NCI-H2107 treated with DMSO at 0.1 percent for 48 hours (cell line): ENCODE measurements around the gene SLC66A3.
A peak's percentile ranks its signal among the peaks of the same experiment; 100 is the strongest.

Experiments used
- DNase-seq: peaks from one replicate; lab custom pipeline; 2025; ENCODE audit not compliant: unreplicated experiment; lab: John Stamatoyannopoulos, UW

SLC66A3 gene

DNA sequence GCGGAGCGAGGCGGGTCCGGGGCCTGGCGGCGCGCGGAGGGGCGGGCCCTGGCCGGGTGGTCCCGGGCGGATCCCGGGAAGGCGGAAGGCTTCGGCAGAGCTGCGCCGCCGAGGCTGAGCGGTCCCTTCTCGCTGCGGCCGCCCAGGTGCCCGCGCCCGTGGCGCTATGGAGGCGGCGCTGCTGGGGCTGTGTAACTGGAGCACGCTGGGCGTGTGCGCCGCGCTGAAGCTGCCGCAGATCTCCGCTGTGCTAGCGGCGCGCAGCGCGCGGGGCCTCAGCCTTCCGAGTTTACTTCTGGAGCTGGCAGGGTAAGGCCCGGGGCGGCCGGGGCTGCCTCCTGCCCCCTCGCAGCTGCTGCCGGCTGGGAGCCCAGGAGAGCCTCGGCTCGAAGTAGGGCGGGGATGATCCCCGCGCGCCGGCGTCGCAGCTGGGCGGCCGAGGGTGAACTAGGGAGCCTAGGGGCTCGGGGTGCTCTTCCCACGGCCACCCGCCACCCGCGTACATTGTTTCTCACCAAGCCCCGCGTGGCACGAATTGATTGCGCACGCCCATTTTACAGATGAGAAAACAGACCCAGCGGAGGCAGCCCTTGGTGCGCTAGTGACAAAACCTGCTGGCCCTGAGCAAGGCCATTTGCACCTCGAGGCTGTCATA lies at the start of gene SLC66A3:
TSS of gene SLC66A3 (plus strand) at position 87 of the 655 bp plus-strand sequence. CDS start at position 167, 80 bp downstream.
- DNase-seq = peak; percentile 70

DNA sequence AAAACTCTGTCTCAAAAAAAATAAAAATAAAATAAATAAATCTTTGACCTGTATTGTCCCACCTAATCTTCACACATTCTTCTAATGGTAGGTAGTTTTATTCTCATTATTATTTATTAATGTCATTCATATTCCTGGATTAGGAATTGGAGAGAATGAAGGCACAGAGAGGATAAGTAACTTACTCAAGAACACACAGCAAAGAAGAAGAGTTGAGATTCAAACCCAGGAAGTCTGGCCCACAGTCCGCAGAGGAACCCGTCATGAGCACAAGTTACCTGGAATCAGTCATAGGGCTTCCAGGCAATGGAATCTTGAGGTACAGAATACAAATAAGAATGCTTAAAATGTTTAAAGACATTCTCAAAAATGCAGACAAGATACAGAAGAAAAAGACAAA lies 46.3 kb upstream of the SLC66A3 start:
- no peak for DNase-seq

DNA sequence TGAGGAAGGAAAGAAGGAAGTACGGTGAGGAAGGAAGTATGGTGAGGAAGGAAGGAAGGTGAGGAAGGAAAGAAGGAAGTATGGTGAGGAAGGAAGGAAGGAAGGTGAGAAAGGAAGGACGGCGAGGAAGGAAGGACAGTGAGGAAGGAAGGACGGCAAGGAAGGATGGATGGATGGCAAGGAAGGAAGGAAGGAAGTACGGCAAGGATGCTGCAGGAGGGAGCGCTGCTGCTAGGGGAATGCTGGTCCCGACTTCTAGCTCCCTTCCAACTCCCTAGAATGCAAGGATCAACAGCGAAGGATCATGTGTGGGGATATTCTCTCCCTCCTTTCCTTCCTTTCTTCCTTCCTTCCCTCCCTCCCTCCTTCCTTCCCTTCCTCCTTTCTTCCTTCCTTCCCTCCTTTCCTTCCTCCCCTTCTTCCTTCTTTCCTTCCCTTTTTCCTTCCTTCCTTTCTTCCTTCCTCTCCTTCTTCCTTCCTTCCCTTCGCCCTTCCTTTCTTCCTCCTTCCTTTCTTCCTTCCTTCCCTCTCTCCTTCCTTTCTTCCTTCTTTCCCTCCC lies 42.3 kb upstream of the SLC66A3 start:
- no peak for DNase-seq

DNA sequence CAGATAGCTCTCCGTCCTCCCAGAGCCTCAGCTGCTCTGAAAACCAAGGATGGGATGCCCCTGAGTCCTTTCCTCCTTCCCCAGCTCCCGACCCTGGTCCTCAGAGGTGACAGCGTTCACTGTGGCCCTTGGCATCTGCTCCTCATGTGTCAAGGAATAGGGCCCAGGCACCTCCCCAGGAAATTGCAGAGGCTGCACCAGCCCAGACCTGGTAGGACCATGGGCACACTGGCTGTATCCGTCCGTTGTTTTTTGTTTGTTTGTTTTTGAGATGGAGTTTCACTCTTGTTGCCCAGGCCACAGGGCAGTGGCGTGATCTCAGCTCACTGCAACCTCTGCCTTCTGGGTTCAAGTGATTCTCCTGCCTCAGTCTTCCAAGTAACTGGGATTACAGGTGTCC lies 37.5 kb upstream of the SLC66A3 start:
- DNase-seq = no peak

DNA sequence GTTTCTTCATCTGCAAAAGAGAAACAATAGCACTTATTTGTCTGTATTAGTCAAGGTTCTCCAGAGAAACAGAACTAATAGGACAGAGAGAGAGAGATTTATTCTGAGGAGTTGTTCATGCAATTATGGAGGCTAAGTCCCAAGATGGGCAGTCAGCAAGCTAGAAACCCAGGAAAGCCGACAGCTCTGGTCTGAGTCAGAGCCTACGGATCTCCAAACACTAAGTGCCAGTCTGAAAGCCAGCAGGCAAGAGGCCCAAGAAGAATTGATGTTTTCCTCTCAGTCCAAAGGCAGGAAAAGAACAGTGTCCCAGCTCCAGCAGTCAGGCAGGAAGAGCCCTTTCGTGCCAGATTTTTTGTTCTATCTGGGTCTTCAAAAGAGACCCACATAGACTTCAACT lies 36.5 kb upstream of the SLC66A3 start:
- DNase-seq = no peak

DNA sequence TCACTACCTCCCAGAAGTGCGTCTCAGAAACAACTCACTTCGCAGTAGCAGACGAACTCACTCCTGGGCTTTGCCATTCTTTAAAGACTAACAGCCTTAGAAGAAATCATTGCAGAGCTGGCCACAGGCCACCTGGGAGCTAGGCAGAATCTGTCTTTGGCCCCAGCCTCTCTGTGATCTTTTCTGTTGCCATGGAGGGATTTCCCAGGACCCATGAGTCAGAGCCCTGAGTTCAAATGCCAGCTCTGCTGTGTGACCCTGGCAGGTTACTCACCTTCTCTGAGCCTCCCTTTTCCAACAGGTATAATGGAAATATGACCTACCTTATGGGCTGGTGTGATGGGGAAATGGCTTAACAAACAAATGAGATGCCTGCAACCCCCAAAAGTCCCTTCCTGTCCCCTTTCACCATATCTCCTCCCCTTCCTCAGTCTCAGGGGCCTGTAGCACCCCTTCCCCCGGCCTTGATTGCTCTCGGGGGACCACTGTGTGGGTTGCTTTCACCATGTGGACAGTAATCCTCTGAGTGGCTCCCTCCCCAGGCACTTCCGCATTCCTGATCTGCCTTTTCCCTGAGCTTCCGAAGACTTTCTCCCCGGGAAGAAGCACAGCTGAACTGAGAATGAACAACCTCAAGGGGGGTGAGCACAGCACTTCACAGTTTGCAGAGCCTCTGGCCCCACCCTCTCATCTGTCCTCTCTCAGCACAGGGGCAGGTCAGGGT lies 34.0 kb upstream of the SLC66A3 start:
- DNase-seq = no peak

DNA sequence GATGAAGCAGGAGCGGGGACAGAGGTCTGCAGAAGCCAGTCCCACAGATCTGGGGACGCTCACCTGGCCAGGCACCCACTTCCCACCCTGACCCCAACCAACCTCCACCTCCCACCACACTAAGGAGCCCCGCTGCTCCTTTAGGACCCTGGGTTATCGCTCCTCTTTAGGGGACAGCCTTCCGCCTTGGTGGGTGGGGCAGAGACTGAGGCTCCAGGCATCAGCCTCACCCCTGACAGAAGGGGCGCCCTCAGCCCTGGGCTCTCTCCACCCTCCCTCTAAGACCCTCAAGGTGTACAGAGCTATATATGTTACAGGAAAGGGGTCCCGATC lies 33.5 kb upstream of the SLC66A3 start:
- DNase-seq = no peak

DNA sequence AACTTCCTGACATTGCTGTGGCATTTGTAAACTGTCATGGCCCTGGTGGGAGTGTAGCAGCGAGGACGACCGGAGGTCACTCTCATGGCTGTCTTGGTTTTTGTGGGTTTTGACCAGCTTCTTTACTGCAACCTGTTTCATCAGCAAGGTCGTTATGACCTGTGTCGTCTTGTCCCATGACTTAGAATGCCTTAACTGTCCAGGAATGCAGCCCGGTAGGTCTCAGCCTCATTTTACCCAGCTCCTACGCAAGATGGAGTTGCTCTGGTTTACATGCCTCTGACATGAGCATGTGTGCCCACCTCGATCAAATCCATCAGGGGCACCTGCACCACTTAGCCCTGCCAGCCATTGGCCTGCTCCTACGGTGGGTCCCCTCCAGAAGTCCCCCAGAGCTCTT lies 32.9 kb upstream of the SLC66A3 start:
- DNase-seq = no peak

DNA sequence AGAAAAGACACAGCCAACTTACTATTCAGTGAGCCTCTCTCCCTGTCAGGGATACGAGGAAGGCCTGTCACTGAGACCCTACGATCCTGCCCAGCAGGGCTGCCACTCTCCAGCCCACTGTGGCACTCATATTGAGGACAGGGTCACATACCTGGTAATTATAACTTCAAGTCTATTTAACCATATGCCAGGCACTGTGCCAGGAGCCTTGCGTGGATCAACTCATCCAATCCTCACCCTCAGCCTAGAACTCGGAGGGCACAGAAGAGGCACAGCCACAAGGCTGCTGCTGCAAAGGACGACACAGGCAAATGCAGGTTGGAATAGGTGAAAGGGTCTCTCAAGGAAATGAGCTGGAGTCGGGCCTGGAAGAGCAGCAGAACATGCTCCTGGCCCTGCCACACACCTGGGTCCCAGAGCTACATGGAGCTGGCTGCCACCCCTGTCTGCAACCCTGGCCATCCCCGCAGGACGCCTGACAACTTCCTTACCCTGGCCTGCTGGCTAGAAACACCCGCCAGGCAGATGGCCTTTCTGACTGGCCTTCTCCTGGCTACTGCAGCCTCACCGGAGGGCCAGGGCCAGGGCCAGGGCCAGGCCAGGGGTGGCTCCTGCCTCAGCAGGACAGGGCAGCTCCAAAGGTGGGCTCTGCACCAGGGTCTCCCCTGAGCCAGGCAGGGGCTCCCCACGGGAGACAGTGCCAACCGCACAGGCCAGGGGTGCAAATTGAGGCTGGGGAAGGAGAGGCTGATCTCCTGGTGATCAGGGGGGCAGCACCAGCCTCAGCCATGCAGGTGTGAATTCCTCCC lies 32.1 kb upstream of the SLC66A3 start:
- peak; percentile 38 for DNase-seq

DNA sequence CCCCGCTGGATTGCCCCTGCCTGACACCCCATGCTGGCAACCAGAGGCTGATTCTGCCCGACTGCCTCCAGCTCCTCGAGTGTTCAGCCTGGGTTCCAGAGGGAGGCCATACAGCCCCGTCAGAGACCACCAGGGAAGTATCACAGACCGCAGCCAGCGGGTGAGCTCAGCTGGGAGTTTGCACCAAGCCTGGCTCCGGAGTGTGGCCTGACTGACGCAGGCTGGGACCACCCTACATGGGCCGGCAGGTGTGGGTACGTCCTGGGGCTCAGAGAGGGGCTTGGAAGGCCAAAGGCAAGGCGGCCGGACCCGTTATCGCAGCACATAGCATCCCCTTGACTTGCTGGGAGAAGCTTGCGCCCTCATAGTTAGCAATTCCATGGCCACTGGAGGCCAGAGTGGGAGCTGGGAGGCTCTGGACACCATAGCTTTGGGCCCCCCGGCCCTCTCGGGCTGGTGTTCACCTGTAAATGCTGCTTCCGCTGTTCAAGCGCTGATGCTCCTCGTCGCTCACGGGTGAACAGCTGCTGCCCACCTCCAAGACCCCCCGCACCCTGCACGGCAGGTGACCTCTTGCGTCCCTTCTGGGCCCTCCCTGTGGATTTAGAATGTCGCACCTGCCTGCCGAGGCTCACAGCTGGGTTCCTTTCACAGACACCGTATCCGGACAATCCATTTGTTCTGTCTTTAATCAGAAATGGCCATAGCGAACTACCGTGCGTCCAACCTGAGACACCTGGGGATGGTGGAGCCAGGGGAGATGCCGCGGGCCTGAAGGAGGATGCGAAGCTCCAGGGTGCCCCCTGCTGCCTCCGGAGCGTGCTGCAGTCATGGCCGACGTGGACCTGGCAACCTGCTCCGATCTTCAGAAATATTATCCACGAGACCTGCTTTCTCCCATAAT lies 31.2 kb upstream of the SLC66A3 start:
- DNase-seq = peak; percentile 66

DNA sequence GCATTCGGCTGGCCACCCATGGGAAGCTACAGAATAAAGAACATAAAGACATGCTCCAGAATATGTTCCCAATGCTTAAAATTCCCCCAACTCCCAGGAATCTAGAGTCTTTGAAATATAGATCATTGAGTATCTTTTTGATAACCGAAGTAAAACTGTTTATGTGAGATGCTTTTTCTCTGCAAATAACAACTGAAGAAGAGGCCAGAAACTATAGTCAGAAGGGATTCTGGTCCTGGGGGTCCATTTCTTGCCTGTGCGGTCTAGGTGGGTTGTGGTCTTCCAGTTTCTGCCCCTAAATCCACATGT lies 30.6 kb upstream of the SLC66A3 start:
- no peak for DNase-seq

DNA sequence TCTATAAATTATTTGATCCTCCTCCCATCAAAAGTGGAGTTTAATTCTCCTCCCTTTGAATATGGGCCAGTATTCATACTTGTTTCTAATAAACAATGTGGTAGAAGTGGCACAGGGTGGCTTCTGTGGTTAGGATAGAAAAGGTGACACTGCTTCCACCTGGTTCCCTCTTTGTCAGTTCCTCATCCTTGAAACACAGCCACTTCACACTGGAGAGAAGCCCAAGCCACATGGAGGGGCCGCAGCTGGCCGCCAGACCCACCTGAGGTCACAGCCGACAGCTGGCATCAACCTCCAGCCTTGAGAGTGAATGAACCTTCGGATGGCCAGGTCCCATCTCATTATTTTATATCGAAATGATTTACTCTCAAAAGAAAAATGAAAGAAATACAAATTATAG lies 27.5 kb upstream of the SLC66A3 start:
- DNase-seq = peak; percentile 92

DNA sequence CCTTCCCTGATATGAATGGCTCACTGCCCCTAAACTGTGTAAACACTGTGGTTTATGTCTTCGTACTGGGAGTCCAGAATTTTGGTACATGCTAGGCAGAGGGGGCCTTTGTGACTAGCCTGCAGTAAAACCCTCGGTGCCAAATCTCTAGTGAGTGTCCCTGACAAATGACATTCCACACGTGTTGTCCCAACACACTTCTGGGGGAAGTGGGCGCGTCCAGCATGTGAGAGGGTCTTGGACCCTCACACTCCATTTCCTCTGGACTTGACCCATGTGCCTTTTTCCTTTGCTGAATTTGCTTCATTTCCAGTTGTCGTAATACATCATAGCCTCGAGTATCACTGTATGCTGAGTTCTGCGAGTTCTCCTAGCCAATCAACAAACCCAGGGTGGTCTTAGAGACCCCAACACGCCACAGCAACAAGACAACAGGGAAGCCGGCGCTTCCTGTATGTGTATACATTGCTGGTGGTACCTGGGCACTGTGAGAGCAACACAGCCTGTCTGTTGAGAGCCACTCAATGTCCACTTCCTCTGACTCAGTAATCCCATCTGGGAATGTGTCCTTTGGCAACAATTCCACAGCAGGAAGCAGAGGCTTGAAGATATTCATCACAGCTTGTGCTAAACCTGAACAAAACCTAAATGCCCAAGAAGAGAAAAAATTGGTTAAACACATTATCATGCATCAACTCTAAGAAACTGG lies 26.9 kb upstream of the SLC66A3 start:
- DNase-seq = no peak

DNA sequence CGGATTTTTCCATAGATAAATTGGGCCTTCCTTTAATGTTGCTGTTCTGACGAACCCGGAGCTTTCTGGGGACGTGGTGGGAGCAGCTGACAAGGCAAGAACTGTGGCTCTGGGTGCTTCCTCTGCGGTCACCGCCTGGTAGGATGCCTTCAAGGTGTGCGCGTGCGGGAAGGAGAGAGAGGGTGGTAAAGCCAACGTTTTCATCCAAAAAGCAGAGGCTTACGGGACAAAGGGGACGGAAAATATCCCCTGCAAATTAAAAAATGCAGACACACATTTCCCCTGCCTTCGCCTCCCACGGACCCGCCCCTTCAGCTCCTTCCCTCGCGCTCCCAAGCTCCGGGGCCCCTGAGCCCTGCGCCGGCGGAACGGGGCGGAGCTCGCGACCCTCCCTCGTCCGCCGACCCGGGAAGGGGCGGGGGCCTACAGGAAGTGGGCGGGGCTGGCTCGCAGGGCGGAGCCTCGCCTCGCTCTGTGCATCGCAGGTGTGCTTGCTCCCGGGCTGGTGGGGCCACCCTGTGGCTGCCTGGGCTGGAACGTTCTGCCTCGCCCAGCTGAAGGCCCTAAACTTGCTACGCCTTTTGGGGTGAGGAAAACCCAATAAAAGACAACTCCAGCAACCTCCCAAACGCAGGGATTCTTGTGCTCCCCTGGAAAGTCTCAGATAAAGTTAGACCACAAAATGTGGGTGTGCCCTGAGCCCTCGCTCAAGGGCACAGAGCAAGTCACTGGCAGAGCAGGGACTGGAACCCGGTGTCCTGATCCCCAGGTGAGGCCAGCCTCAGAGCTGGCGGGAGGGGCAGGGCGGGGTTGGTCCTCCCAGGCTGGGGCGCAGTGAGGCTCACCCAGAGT lies 25.4 kb upstream of the SLC66A3 start:
- DNase-seq = no peak

DNA sequence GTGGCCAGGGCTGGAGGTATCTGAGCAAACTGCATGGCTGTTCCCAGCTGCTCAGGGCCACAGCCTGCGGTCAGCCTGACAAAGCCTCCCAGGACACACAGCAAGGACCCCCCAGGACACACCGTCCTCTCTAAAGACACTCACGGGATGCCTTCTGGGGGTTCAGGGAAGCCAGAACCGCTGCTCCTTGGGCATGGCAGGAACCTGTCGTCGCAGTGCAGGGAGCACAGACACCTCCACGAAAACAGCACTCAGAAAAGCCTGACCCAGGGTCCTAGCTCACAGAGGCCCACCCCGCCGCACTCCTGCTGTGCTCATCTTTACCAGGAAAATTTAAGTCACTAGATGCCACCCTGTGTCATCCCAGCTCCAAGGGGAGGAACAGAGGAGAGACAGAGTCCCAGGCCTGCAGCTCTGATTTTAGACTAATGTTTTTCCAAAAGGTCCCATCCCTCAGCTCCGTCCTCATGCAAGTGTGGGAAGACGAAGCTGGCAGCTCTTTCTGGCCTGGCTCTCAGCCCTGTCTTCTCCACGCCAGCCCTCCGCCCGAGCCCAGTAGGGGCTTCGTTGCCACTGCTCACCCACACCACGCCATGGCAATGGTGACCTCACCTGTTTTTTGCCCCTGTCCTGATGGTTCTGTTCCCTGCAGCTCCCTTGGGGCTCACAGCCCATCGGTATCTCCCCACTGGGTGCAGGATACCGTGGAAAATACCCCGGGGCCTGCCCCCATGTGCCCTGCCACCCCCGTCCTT lies 23.9 kb upstream of the SLC66A3 start:
- DNase-seq = no peak

DNA sequence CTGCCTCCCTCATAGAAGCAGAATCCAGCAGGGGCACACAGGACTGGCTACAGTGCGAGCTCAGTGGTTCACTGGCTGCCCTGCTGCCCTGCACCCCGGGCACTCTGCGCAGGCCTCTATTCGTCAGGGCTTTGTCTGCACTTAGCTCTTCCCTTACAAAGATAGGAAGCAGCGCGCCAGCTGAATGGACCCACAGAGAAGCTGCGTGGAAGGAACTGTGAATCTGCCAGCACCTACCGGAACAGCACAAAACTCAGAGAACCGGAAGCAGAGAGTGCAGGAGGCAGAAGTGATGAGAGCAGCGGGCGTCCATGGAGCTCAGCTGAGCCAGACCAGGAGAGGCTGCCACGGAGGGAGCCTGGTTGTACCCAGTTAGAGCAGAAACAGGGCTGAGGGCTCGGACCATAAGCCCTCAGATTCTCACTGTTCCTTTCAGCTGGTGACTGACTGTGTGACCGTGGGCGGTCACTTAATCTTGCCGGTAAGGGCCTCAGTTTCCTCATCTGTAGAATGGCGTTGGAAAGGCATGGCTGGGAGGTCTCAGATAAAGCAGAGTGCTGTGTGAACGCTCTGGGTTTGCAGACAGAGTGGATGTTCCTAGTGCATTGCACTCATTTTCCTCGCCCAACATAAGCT lies 23.1 kb upstream of the SLC66A3 start:
- DNase-seq = no peak

DNA sequence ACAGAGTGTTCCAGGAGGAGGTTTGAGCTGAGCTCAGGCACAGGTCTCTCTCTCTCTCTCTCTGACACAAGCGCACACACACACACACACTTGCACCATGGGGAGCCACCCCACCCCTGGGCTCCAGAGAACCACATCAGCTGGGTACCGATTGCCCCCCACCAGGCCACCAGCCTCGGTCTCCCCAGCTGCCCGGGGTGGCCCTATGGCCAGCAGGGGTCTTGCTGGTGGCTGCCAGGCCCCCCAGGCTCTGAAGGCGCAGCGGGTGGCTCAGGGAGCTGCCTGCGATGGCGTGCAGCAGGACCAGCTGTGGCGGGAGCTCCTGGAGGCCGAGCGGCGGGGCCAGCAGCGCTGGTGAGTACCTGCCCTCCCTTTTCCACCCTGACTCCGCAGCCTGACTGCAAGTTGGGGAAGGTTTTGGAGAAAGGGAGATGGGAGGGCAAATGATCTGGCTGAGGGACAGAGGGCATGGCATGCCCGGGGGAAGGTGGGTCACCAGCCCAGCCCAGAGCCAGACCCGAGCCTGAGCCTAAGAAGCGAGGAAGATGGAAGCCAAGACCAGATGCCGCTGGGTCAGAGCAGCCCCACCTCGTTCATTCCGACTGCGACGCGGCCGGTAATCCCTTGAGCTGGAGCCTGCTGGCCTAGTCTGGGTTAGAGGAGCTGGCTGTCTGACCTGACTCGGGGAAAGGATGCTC lies 21.9 kb upstream of the SLC66A3 start:
- DNase-seq = no peak

DNA sequence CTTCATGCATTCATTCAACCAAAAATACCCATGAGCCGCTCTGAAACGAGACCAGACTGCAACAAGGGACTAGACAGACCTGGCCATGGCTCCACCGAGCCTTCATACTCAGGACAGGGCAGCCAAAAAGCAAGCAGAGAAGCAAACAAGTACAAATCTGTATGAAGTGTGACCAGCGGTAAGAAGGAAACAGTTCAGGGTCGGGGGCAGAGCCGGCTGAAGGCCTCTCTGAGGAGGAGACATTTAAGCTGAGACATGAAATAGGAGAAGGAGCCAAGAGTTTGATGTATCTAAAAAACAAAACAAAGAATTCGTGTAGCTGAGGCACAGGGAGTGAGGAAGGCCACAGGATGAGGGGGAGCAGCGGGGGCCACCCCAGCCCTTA lies 21.3 kb upstream of the SLC66A3 start:
- DNase-seq = no peak
